HG03280 (cell line): ENCODE data around the gene PLEKHA5.

Source experiments
- ATAC-seq: cut with Tn5 transposase; IDR thresholded peaks from one replicate; pipeline ENCODE4 v1.9.1; 2021; ENCODE audit warnings: mild to moderate bottlenecking, moderate library complexity; ENCODE audit not compliant: unreplicated experiment

PLEKHA5 gene

GRCh38 chr12:19129122-19129485, 429 bp upstream of the PLEKHA5 start:
- ATAC-seq: no peak

DNA sequence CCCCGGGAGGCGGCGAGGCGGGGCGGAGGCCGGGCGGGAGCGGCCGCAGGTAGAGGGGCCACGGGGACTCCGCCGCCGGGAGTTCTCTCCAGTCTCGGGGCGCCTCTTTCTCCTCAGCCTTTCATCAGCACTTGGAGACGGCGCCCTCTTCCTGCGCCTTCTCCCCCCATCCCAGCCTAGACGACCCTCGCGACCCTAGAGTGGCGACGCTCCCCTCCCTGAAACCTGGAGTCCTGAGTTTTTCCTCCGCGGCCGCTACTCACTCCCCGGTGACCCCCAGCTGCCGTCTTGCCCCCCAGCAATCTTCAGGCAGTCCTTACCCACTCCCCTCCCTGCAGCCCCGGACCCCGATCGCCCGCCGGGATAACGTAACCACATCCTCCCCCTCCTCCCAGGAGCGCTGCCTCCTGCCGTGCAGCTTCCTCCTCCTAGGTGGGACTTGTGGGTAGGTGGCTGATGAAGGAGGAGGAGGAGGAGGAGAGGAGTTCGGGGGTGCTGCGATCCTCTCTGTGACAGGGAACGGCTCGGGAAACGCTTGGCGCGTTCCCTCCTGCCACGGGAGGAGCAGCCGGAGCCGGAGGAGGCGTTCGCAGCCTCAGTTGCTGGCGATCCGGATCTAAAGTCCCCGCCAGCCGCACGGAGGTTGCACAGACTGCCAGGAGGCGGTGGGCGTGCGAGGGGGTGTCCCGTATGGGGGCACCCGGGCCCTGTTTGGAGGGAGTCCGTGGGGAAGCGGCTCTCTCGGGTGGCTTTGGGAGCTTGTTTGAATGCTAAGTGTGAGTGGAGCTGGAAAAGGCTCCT, 891 bp downstream of the PLEKHA5 start:
- ATAC-seq: no peak

- no peak for ATAC-seq
These were observed 1.5 kb downstream of the PLEKHA5 start for GRCh38 chr12:19131025-19131444.

DNA sequence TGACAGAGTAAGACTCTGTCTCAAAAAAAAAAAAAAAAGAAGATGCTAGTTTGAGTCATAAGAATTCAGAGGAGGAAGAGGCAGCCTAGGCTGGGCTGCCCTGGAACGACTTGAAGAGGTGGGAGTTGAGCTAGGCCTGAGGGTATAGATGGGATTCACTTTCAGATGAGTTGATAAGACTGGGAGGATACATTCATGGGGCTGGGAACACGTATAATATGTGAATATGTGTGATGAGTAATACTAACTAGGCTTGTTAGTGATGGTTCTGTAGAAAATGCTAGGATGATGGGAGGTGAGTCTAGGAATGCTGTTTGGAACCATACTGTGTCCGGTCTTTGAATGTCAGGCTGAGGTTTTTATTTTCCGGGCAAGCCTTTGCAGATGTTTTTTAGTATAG, 9.0 kb downstream of the PLEKHA5 start:
- ATAC-seq: no peak

GRCh38 chr12:19138956-19139355, 9.4 kb downstream of the PLEKHA5 start:
- no peak for ATAC-seq

DNA sequence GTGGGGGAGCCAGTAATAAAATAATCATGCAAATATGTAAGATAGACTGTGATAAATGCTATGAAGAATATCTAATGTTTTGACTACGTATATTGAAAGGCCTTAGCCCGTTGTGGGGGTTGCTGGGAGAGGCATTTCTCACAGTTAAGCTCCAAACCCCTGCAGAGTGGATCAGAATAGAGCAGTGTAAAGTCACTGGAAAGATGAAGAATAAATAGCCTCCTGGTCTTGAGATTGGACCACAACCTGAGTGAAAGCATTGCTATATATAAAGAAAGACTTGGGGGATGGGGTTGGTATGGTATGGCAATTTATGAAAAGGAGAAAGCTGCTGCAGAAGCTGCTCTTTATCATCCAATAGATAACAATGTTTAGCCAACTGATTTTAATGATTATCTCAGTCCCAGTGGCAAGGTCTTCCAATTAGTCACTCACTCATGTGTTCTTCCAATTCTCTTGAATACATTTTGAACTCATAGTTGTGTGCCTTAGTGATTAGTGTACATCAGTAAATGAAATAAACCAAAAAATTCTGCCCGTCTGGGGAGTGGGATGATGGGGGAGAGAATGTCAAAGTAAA, 10.2 kb downstream of the PLEKHA5 start:
- no peak for ATAC-seq

DNA sequence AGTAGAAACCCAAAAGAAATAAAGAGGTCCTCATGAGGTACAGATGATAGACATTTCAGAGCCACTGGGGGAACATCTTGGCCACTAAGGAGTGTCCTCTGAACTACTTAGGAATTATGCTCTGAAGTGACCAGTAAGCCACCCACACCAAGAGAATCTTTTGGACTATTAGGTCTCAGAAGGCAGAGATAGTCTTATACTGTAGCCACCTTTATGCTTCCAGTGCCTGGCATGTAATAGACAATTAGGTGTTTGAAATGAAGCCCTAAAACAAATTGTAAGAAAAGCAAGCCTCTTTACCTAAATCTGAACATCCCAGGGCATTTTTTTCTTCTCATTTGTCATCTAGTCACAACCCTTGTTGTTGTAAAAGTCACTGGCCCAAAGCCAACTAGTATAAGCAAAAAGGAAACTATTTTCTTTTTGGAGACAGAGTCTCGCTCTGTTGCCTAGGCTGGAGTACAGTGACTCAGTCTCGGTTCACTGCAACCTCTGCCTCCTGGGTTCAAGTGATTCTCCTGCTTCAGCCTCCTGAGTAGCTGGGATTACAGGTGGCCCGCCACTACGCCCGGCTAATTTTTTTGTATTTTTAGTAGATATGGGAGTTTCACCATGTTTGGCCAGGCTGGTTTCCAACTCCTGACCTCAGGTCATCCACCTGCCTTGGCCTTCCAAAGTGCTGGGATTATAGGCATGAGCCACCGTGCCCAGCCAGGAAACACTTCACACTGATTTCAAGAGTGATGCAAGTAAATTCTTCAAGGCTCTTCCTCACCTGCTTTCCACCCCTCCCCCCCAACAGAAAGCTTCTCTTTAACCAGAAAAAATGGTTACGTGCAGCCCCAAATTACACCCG, 11.1 kb downstream of the PLEKHA5 start:
- ATAC-seq: no peak

- ATAC-seq: no peak
These were observed 13.0 kb downstream of the PLEKHA5 start for GRCh38 chr12:19142499-19142898.

- ATAC-seq: no peak
These were observed 14.8 kb downstream of the PLEKHA5 start for GRCh38 chr12:19144287-19144686.

DNA sequence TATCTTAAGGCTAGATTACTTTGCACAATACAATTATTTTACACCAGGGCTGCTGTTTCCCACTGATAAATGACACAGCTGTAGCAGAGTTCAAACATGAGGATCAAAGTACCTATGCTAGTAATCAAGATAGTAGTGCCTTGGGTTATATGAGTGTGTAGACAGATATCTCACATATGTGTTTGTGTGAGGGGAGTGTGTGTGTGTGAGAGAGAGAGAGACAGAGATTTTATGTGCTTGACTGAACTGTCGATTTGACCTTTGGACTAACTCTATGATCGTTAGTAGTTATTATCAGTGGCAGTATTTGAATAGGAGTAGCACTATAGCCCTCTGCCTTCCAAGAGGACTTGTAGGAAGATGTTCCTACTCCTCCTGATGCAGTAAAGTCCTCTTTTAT, 15.5 kb downstream of the PLEKHA5 start:
- ATAC-seq: no peak

- ATAC-seq: no peak
These were observed 19.3 kb downstream of the PLEKHA5 start for GRCh38 chr12:19148860-19149259.

DNA sequence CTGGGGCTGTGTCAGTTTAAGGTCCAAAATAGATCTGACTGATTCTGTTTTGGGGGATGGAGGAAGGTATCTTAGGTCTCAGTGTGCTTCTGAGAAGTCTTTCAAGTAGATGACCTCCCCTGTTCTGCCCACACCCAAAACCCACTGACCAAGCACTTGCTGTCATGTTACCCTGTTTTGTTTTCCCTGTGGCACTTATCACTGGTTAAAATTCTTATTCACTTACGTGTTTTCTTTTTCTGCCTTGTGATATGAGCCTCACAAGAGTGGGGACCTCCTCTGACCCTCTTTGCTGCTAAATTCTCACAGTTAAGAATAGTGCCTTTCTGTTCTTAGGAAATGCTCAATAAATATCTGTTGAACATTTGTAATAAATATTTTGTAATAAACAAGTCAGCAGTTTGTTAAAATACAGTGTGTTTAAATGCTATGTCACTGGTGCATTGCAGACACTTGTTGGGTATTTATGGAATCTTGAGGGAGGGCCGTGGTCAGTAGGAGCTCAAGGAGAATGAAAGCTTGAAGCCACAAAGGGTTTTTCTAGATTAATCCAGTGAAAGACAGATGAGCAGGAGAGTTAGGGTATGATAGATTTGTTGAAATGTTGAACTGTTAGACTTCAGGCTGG, 20.9 kb downstream of the PLEKHA5 start:
- no peak for ATAC-seq

DNA sequence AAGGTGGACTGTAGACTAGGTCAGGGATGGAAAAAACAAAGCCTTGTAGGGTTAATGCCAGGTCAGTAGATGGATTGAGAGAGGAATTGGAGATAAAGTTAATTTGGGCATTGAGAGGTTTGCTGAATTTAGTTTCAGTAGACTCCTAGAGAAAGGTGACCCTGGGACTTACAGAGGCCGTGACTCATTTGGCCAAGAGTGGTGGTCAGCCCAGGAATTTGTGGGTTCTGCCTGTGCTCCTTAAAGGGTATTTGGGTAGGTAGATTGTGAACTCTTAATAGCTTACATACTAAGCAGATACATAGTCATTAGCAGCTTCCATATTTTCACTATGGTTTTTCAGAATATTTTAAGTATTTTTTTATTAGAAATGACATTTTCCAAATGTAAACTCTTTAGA, 21.8 kb downstream of the PLEKHA5 start:
- no peak for ATAC-seq

GRCh38 chr12:19153396-19153795, 23.9 kb downstream of the PLEKHA5 start:
- no peak for ATAC-seq

- no peak for ATAC-seq
These were observed 25.2 kb downstream of the PLEKHA5 start for GRCh38 chr12:19154686-19155085.

DNA sequence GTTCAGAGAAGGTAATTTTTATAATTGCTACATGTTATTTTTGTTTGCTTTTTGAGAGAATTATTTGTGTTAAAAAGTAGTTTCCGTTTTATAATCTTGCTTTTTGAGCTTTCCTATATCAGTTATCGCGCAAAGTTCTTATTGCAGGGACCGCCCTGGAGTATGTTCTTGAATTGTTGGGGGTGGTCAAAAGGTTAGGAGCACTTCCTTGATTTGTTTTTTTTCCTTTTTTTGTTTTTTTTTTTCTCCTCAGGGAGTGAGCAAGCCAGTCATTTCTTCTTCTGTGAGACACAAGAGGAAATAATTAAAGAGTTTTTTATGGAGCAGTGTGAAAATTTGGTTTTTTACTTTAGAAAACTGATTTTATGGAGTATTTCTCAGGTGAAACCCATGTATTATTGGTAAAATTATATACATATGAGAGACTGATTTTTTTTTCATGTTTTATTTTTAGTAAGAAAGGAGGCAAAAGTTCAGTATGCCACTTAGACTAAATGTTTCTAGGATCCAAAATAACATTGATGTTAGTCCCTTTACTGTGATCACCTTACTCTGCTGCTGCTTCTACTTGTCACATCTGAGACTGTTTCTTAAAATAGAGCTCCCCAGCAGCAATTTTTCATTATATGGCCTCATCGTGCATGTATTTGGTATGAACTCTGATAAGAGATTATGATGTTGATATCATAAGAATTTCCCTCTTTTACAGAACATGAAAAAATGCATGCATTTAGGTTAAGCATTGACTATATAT, 26.6 kb downstream of the PLEKHA5 start:
- ATAC-seq: no peak

GRCh38 chr12:19158923-19159322, 29.4 kb downstream of the PLEKHA5 start:
- no peak for ATAC-seq

GRCh38 chr12:19161216-19161615, 31.7 kb downstream of the PLEKHA5 start:
- no peak for ATAC-seq

DNA sequence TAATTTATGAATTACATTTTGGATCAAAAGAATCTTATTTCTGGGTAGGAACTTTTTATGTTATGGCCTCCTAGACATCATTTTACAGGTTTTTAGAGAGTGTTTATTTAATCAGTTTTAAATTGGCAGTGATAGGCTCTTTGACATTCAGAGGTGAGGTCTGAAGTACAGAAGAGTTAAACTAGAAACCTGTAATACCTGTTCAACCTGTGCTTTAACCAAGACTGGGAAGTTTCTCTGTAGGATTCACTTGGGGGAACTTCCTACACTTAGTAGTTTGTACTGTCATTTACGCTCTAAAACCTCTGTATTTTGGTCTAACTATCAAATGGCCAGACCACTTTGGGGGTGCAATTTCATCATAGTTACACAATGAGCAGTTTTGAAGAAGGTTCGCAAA, 35.9 kb downstream of the PLEKHA5 start:
- no peak for ATAC-seq

GRCh38 chr12:19166387-19166786, 36.9 kb downstream of the PLEKHA5 start:
- no peak for ATAC-seq

- no peak for ATAC-seq
These were observed 37.4 kb downstream of the PLEKHA5 start for GRCh38 chr12:19166956-19167355.
